Activated naive CD4-positive, alpha-beta T cell treated with anti-CD3 and anti-CD28 coated beads, Interleukin-2, amount 10 ng/mL, durations not matched to agents 7 days and 5 days (primary cell): ENCODE data around the gene BCDIN3D.

Experiments
- CTCF ChIA-PET: fragments of 350-600 bp; sonication (Branson Sonifier 250); formaldehyde crosslinking; loops from one replicate; lab custom pipeline; 2021; ENCODE audit warnings: antibody characterized with exemption; lab: Charles Lee
- DNase-seq: peaks from one replicate; pipeline ENCODE4 v3.0.0-alpha.2; 2020
- H3K27ac Mint-ChIP-seq: one replicate; pipeline ENCODE4 v1.8.0; 2021; ENCODE audit warnings: mild to moderate bottlenecking, moderate library complexity, mixed read lengths
- H3K27me3 Mint-ChIP-seq: one replicate; pipeline ENCODE4 v1.8.0; 2021; ENCODE audit warnings: mild to moderate bottlenecking, mixed read lengths
- H3K36me3 Mint-ChIP-seq: one replicate; pipeline ENCODE4 v1.8.0; 2021; ENCODE audit warnings: mixed read lengths
- H3K4me1 Mint-ChIP-seq: one replicate; pipeline ENCODE4 v1.8.0; 2021; ENCODE audit warnings: mixed read lengths
- H3K4me3 Mint-ChIP-seq: one replicate; pipeline ENCODE4 v1.8.0; 2021; ENCODE audit warnings: mild to moderate bottlenecking, moderate library complexity, mixed read lengths
- H3K9me3 Mint-ChIP-seq: one replicate; pipeline ENCODE4 v1.8.0; 2021; ENCODE audit warnings: mixed read lengths

BCDIN3D gene

DNA sequence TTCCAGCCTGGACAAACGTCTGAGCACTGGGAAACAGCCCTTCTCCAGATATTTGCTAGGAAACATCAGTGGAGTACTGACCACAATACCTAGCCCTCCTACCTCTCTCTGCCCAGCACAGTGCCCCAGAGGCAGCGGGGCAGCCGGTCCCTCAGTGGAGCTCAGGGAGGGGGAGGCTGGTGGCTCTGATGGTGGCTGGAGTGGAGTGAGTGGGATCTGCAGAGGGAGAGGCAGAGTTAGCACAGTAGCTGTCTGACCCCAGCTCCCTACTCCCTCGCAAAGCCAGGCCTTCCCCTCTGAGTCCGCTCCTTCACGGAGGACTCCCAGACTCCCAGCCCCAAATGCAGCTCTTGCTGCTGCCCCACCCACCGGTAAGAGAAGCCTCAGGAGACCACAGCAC lies 44.7 kb downstream of the BCDIN3D start:
- no peak overlapping the region for H3K4me3 Mint-ChIP-seq

GRCh38 chr12:49797449-49797776 lies 45.5 kb downstream of the BCDIN3D start:
- no peak for DNase-seq
- H3K27ac Mint-ChIP-seq = no peak overlapping the region
- H3K4me1 Mint-ChIP-seq = peaks cover 2% of the 10 kb centered on the region
- H3K27me3 Mint-ChIP-seq = no peaks in the 10 kb centered on the region
- H3K9me3 Mint-ChIP-seq = no peaks in the 10 kb centered on the region
- no peak overlapping the region for H3K4me3 Mint-ChIP-seq
- H3K36me3 Mint-ChIP-seq = no peaks in the 10 kb centered on the region
- CTCF ChIA-PET = interaction anchor here (1.4 to 1.8 kb wide), 2 partner anchors 13 to 70 kb away, joined by 3 to 4 read pairs; no protein-coding TSS in a partner anchor

More for the DNA sequence above, 44.7 kb downstream of the BCDIN3D start:
- Mint-ChIP-seq H3K9me3 (no peaks in the 10 kb centered on the region), H3K36me3 (no peaks in the 10 kb centered on the region), H3K27me3 (no peaks in the 10 kb centered on the region), H3K4me1 (peaks cover 2% of the 10 kb centered on the region), H3K27ac (no peak overlapping the region)
- CTCF ChIA-PET = interaction anchor here (1.8 kb wide), 1 partner anchor 14 kb away, joined by 4 read pairs; no protein-coding TSS in a partner anchor
- DNase-seq = no peak

DNA sequence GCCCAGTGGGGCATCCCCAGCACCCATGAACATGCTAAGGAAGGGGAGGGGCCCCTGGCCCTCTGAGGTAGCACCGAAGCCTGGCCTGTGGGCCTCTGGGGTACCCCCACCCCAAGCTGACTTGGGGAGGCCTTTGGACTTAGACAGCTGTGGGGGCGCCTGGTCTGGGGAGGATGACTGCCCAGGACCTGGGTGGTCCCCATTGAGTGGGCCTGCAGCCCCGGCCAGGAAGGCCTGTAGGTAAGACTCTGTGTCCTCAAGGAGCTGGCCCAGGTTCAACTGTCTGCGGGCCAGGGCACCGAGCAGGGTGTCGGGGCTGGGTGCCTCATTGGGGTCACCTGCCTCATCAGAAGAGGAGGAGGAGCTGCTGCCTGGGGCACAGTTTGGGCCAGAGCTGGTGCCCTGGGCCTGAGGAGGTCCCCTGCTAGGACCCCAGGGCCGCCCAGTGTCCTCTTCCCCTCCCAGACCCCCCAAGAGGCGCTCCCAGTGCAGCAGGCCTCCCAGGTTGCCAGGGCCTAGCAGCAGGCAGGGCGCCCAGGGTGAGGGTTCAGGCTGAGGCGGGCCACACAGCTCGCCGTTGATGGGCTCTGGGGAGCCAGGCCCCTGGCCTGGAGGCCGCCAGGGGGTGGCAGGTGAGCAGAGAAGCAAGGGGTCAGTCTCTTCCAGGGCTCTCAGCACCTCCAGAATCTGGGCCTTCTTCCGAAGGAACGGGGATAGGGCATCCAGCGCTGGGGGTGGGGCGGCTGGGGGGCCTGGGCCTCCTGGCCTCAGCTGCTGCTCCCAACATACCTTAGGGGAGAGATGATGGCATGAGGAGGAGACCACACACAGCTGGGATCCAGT lies 46.1 kb downstream of the BCDIN3D start:
- Mint-ChIP-seq H3K4me1 (peaks cover 2% of the 10 kb centered on the region), H3K36me3 (no peaks in the 10 kb centered on the region), H3K9me3 (no peaks in the 10 kb centered on the region), H3K4me3 (no peak overlapping the region), H3K27me3 (no peaks in the 10 kb centered on the region), H3K27ac (no peak overlapping the region)
- no peak for DNase-seq
- CTCF ChIA-PET = interaction anchor here (0.8 to 1.8 kb wide), 3 partner anchors 12 to 70 kb away, joined by 3 to 4 read pairs (median 4); partner anchors contain the start of gene TMBIM6

DNA sequence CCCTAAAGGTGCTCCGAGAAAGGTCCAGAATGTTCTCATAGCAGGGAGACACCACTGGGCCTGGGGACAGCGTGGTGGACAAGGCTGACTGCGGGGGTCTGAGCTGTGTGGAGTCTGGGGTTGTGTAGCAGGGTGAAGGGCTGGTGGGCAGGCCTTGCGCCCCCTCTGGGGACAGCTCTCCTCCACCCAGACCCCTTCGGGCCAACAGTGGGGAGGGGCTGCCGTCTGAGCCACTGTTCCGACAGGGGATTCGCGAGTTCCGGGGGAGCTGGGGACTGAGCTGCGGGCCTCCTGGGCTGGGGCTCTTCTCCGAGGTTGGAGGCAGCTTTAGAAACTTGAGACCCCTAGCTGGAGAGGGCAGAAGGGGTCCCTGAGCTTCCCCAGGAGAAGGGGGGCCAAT lies 46.8 kb downstream of the BCDIN3D start:
- H3K36me3 Mint-ChIP-seq = no peaks in the 10 kb centered on the region
- H3K4me3 Mint-ChIP-seq = no peak overlapping the region
- no peaks in the 10 kb centered on the region for H3K9me3 Mint-ChIP-seq
- H3K27me3 Mint-ChIP-seq = no peaks in the 10 kb centered on the region
- DNase-seq = no peak
- no peak overlapping the region for H3K27ac Mint-ChIP-seq
- peaks cover 2% of the 10 kb centered on the region for H3K4me1 Mint-ChIP-seq
- CTCF ChIA-PET = interaction anchor here (0.8 to 1.4 kb wide), 2 partner anchors 55 to 71 kb away, joined by 3 to 4 read pairs; partner anchors contain the start of gene TMBIM6

- CTCF ChIA-PET = interaction anchor here (1.3 kb wide), 1 partner anchor 18 kb away, joined by 5 read pairs; no protein-coding TSS in a partner anchor
- Mint-ChIP-seq H3K27ac (no peak overlapping the region), H3K4me3 (no peak overlapping the region)
Observed at GRCh38 chr12:49795654-49796105, 47.2 kb downstream of the BCDIN3D start.

DNA sequence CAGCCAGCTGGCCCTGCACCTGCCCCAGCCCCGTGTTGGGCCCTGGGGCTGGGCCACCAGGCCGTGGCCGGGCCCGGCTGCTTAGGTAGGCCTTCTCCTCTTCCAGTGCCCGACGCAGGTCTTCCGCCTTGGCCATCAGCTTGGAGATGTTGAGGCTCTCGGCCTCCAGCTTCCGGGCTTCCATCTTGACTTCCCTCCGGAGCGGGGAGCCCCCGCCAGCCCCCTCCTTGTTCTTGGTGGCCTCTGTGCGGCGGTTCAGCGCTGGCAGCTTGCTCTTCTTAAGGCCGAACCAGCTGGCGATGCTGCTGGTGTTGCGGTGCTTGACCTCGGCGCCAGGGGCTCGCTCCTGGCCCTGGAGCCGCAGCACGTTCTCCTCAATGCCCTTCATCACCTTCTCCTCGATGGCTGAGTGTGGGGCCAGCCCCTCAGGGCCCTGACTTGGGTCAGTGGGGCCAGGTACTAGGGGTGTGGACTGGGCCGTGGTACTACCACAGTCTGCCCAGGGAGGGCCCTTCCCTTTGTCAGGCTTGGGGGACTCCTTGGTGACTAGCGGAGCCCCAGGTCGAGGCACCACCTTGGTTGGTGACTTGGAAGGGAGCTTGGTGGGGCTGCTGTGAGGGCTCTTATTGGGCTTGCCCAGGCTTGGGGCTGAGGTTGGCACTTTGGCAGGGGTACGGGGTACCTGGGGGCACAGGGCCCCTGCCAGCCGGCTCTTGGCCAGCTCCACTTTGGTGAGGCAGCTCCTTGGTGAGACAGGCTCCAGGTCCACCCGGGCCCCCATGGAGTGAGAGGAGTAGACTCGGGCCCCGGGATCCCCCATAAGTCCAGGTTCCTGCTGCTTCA lies 47.9 kb downstream of the BCDIN3D start:
- Mint-ChIP-seq H3K4me3 (no peak overlapping the region), H3K27ac (no peak overlapping the region), H3K27me3 (no peaks in the 10 kb centered on the region), H3K4me1 (peaks cover 2% of the 10 kb centered on the region), H3K9me3 (no peaks in the 10 kb centered on the region), H3K36me3 (no peaks in the 10 kb centered on the region)
- CTCF ChIA-PET = interaction anchor here (1.3 kb wide), 1 partner anchor 17 kb away, joined by 5 read pairs; no protein-coding TSS in a partner anchor
- no peak for DNase-seq

More at GRCh38 chr12:49795654-49796105, 47.2 kb downstream of the BCDIN3D start:
- Mint-ChIP-seq H3K4me1 (peaks cover 2% of the 10 kb centered on the region), H3K9me3 (no peaks in the 10 kb centered on the region), H3K27me3 (no peaks in the 10 kb centered on the region), H3K36me3 (no peaks in the 10 kb centered on the region)
- DNase-seq = no peak

DNA sequence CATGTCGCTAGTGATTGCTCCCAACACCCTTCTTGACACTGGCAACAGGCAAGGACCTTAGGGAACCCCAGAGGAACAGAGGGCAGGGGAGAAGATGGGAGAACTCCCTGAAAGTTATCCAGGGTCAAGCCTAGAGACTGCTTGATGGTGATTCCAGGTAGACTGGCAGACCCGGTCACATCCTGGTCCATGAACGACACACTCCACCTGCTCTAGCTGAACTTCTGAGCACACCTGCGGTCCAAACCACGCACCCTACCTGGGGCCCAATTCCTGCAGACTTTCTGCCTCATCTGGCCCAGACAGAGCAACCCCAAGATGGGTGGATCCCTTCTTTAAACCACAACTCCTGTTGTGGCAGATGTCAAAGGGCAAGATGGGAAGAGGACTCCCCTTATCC lies 48.9 kb downstream of the BCDIN3D start:
- no peak overlapping the region for H3K4me3 Mint-ChIP-seq
- peaks cover 2% of the 10 kb centered on the region for H3K4me1 Mint-ChIP-seq
- CTCF ChIA-PET = interaction anchor here (1.2 kb wide), 1 partner anchor 34 kb away, joined by 3 read pairs; the partner anchor contains the start of gene NCKAP5L
- H3K9me3 Mint-ChIP-seq = no peaks in the 10 kb centered on the region
- no peaks in the 10 kb centered on the region for H3K27me3 Mint-ChIP-seq
- H3K36me3 Mint-ChIP-seq = no peaks in the 10 kb centered on the region
- DNase-seq = no peak
- no peak overlapping the region for H3K27ac Mint-ChIP-seq

DNA sequence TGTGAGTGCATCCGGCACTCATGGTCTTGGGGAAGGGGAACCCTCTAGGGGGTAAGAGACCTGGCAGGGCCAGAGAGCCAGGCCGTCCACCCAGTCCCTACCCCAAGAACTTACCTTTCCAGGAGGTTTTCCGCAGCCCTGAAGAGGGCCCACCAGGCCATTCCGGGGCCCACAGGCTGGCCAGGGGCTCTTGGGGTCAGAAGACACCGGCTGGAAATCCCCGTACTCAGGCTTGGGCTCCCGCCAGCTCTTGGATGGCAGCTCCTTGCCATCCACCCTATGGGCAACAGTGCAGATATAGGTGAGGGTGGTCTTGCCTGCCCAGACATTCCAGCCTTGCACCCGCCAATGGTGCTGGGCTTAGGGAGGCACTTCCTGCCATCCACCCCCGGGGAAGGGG lies 49.3 kb downstream of the BCDIN3D start:
- Mint-ChIP-seq H3K4me1 (peaks cover 2% of the 10 kb centered on the region), H3K9me3 (no peaks in the 10 kb centered on the region), H3K27ac (no peak overlapping the region), H3K27me3 (no peaks in the 10 kb centered on the region), H3K4me3 (no peak overlapping the region), H3K36me3 (no peaks in the 10 kb centered on the region)
- DNase-seq = no peak
- CTCF ChIA-PET = interaction anchor here (1.2 kb wide), 1 partner anchor 34 kb away, joined by 3 read pairs; the partner anchor contains the start of gene NCKAP5L

DNA sequence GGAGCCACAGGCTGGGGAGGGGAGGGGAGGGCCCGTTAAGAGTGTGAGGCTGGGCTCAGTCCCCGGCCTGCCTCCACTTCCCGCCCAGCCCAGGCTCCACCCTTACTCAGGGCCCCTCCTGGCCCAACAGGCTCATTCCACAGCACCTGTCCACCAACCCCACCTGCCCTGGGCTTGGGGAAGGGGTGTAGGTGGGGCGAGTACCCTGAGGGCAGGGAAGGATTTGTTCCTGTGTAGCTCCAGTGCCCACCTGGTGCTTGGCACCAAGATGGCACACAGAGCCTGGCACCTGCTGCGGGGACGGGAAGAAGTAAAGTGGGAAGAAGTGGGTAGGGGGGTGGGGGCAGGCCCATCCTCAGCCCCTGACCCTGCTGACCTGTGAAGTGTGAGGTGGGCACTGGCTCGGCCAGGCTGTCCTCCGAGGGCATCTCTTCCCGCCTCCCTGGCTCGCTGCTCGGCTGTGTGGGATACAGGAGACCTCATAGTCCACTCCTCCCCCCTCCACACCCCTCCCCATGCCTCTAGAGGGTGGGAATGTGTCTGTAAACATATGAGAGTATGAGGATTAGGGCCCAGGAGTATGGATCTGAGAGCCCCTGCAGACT lies 49.8 kb downstream of the BCDIN3D start:
- Mint-ChIP-seq H3K27ac (no peak overlapping the region), H3K27me3 (no peaks in the 10 kb centered on the region), H3K4me3 (no peak overlapping the region), H3K36me3 (no peaks in the 10 kb centered on the region), H3K9me3 (no peaks in the 10 kb centered on the region), H3K4me1 (peaks cover 2% of the 10 kb centered on the region)
- CTCF ChIA-PET = interaction anchor here (1.2 kb wide), 1 partner anchor 35 kb away, joined by 3 read pairs; the partner anchor contains the start of gene NCKAP5L
- no peak for DNase-seq

DNA sequence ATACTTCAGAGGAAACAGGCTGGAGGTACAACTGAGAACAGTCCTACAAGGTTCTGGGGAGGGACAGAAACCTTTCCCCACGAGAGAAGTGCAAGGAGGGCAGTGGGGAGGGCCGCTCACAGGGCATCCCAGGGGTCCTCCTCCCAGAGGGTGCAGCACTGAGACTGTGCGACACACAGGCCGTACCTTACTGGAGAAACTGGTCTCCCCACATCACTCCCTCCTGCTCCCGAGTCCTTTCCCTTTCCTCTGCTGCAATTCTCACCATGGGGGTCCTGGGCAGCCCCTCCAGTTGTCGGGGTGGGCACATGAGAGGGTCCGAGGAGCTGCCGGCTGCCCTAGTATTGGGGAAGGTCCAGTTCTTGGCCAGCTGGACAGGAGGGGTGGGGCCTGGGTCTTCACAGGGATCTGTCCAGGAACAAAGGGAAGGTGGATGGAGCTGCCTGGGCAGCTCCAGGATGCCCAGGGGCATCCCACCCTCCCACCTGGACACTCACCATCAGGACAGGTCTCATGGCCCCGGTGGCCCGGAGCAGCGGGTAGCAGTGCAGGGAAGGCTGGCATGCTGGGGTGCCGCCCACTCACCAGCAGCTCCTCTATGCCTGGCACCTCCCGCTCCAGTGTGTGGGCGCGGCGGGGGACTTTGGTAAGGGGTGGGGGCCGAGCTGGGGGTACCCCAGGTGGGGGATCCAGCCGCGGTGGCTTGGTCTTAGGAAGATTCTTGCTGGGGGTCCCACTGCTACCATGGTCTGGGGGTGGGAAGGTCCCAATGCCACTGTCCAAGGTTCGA lies 50.5 kb downstream of the BCDIN3D start:
- H3K27ac Mint-ChIP-seq = no peak overlapping the region
- CTCF ChIA-PET = interaction anchor here (1.6 kb wide), 1 partner anchor 14 kb away, joined by 7 read pairs; no protein-coding TSS in a partner anchor

GRCh38 chr12:49791700-49792099 lies 51.2 kb downstream of the BCDIN3D start:
- DNase-seq = no peak
- H3K4me3 Mint-ChIP-seq = no peak overlapping the region
- H3K27ac Mint-ChIP-seq = no peak overlapping the region
- H3K4me1 Mint-ChIP-seq = peaks cover 2% of the 10 kb centered on the region
- peaks cover 4% of the 10 kb centered on the region for H3K27me3 Mint-ChIP-seq
- CTCF ChIA-PET = interaction anchor here (1.6 kb wide), 1 partner anchor 14 kb away, joined by 7 read pairs; no protein-coding TSS in a partner anchor
- H3K9me3 Mint-ChIP-seq = peaks cover 3% of the 10 kb centered on the region
- H3K36me3 Mint-ChIP-seq = no peaks in the 10 kb centered on the region

More for the DNA sequence above, 50.5 kb downstream of the BCDIN3D start:
- H3K27me3 Mint-ChIP-seq = no peaks in the 10 kb centered on the region
- no peak for DNase-seq
- H3K9me3 Mint-ChIP-seq = peaks cover 3% of the 10 kb centered on the region
- no peaks in the 10 kb centered on the region for H3K36me3 Mint-ChIP-seq
- H3K4me3 Mint-ChIP-seq = no peak overlapping the region
- peaks cover 2% of the 10 kb centered on the region for H3K4me1 Mint-ChIP-seq

DNA sequence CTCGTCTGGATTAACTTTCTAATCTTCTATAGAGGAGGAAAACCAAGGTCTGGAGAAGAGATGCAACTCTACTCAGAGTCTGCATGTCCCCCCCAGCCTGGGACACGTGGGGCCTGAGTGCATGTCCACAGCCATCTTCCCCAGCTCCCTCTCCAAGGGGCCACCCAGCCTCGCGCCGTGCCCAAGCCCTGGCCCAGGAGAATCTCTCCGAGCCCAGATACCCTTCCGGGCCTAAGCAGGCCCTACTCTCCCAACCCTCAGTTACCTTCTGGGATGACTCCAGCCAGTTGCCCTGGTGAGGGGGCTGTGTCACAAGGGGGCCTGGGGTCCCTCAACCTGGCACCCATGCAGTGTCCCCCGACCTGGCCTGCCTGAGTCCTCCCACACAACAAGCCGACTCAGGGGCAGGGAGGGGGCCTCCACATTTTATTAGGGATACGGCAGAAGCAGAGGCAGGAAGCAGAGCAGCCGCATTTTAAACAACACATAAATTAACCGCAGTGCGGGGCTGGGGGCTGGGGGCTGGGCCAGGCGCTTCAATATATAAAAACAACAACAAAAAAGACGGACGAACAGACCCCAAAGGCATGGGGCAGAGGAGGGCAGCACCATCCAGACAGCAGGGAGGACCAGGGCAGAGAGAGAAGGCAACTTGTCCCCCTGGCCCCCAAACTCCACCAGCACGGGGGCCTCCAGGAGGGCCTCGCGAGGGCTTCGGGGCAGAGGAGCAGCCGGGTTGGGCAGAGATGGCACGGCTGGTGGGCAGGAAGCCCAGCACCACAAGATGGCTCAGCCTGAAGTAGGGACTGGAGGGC lies 52.0 kb downstream of the BCDIN3D start:
- Mint-ChIP-seq H3K9me3 (peaks cover 3% of the 10 kb centered on the region), H3K27me3 (peaks cover 9% of the 10 kb centered on the region), H3K4me3 (no peak overlapping the region), H3K27ac (no peak overlapping the region), H3K4me1 (peaks cover 2% of the 10 kb centered on the region), H3K36me3 (no peaks in the 10 kb centered on the region)
- no peak for DNase-seq
- CTCF ChIA-PET = interaction anchor here (1.3 to 1.6 kb wide), 2 partner anchors 9 to 13 kb away, joined by 3 to 7 read pairs; no protein-coding TSS in a partner anchor
